SK-N-MC (cell line): ENCODE measurements around the gene IL23A.

Experiments
- EZH2 ChIP-seq: fragments of 200-600 bp; sonication (generic); IDR thresholded peaks from one replicate; pipeline ENCODE4 v1.6.1; 2017; ENCODE audit warnings: antibody characterized with exemption
- FOXP2 ChIP-seq: optimal IDR thresholded peaks from 2 replicates; pipeline ENCODE3; 2011; ENCODE audit warnings: mild to moderate bottlenecking, moderate library complexity; ENCODE audit not compliant: insufficient read depth; ENCODE audit errors: extremely low read length, control extremely low read depth

- TF ChIP-seq FOXP2 = no peak
- TF ChIP-seq EZH2 = no peak
Measured at GRCh38 chr12:56351325-56351724, 12.6 kb downstream of the IL23A start.
